Forelimb muscle (tissue), 1 donor: Measurements from ENCODE around the gene SQOR. TPM values are rescaled to one million over a fixed set of nuclear protein-coding genes. Genes with fewer than 3 reads are reported as not detected.
A peak's percentile ranks its signal among the peaks of the same experiment; 100 is the strongest.
"Not testable (repeated sequence)": the region's sequence is repeated elsewhere in the genome, so short reads cannot be mapped to it uniquely, and the experiment has no call there.

ENCODE experiments used
- DNase-seq: peaks from one replicate; pipeline ENCODE4 v3.0.0-alpha.2; 2013; ENCODE audit warnings: low read depth
- polyA plus RNA-seq: library from polyadenylated mRNA; unstranded; fragments of 120-200 nt; gene quantifications from one replicate; pipeline ENCODE4 v1.2.1, GENCODE V29; 2013; ENCODE audit not compliant: insufficient read length

SQOR gene
- polyA plus RNA-seq, 1 donor = 2.3 TPM

- no peak for DNase-seq
These were observed 3.1 kb upstream of the SQOR start for GRCh38 chr15:45631776-45632175.

GRCh38 chr15:45635191-45635638 lies 386 bp downstream of the SQOR start:
- no peak for DNase-seq

- no peak for DNase-seq
These were observed 999 bp downstream of the SQOR start for GRCh38 chr15:45635763-45636292.

GRCh38 chr15:45637141-45637540 lies 2.3 kb downstream of the SQOR start:
- DNase-seq = no peak

- peak; percentile 60 for DNase-seq
These were observed 2.8 kb downstream of the SQOR start for GRCh38 chr15:45637552-45638033.

- DNase-seq = no peak
These were observed 5.8 kb downstream of the SQOR start for GRCh38 chr15:45640616-45641015.

- no peak for DNase-seq
These were observed 6.5 kb downstream of the SQOR start for GRCh38 chr15:45641374-45641781.

GRCh38 chr15:45641999-45642932 lies 7.4 kb downstream of the SQOR start:
- DNase-seq = no peak

- no peak for DNase-seq
These were observed 9.6 kb downstream of the SQOR start for GRCh38 chr15:45644437-45644836.

GRCh38 chr15:45645026-45645980 lies 10.5 kb downstream of the SQOR start:
- DNase-seq = no peak

- no peak for DNase-seq
These were observed 11.4 kb downstream of the SQOR start for GRCh38 chr15:45646220-45646619.

GRCh38 chr15:45647828-45648227 lies 13.0 kb downstream of the SQOR start:
- DNase-seq = no peak

GRCh38 chr15:45648521-45649200 lies 13.8 kb downstream of the SQOR start:
- DNase-seq = no peak

- DNase-seq = not testable (repeated sequence)
These were observed 15.2 kb downstream of the SQOR start for GRCh38 chr15:45650007-45650406.

GRCh38 chr15:45650889-45651525 lies 16.2 kb downstream of the SQOR start:
- DNase-seq = no peak

GRCh38 chr15:45653702-45654424 lies 19.0 kb downstream of the SQOR start:
- DNase-seq = no peak

- DNase-seq = no peak
These were observed 19.9 kb downstream of the SQOR start for GRCh38 chr15:45654749-45655148.

- DNase-seq = no peak
These were observed 22.4 kb downstream of the SQOR start for GRCh38 chr15:45657254-45657653.

GRCh38 chr15:45657764-45658545 lies 23.1 kb downstream of the SQOR start:
- DNase-seq = no peak
